H9 (cell line): Measurements from ENCODE around the gene TGFB1I1. TPM values are rescaled to one million over a fixed set of nuclear protein-coding genes. Genes with fewer than 3 reads are reported as not detected.

Experiments used
- DNase-seq: peaks from one replicate; pipeline ENCODE4 v3.0.0-alpha.2; 2017
- H2AFZ ChIP-seq: one replicate; pipeline ENCODE4 v1.6.1; 2013; ENCODE audit warnings: mild to moderate bottlenecking, low read length, control low read depth, moderate library complexity
- H2AK5ac ChIP-seq: 2 replicates; pipeline ENCODE4 v1.6.1; 2013; ENCODE audit warnings: low read length, control low read depth, mixed read lengths; ENCODE audit not compliant: insufficient read length
- H2BK120ac ChIP-seq: one replicate; pipeline ENCODE4 v1.6.1; 2013; ENCODE audit warnings: low read depth, mild to moderate bottlenecking, low read length, control low read depth, inconsistent platforms; ENCODE audit not compliant: poor library complexity, severe bottlenecking
- H2BK12ac ChIP-seq: 2 replicates; pipeline ENCODE4 v1.6.1; 2013; ENCODE audit warnings: low read length, control low read depth, mixed read lengths, low read depth; ENCODE audit not compliant: insufficient read length
- H2BK15ac ChIP-seq: 2 replicates; pipeline ENCODE4 v1.6.1; 2013; ENCODE audit warnings: low read depth, low read length, control low read depth
- H2BK20ac ChIP-seq: one replicate; pipeline ENCODE4 v1.6.1; 2013; ENCODE audit warnings: low read depth, mild to moderate bottlenecking, low read length, control low read depth, inconsistent platforms; ENCODE audit not compliant: poor library complexity, severe bottlenecking
- H2BK5ac ChIP-seq: 2 replicates; pipeline ENCODE4 v1.6.1; 2013; ENCODE audit warnings: low read length, control low read depth, mixed read lengths; ENCODE audit not compliant: insufficient read length
- H3K14ac ChIP-seq: 2 replicates; pipeline ENCODE4 v1.6.1; 2013; ENCODE audit warnings: low read length, control low read depth; ENCODE audit not compliant: insufficient read depth
- H3K18ac ChIP-seq: 2 replicates; pipeline ENCODE4 v1.6.1; 2013; ENCODE audit warnings: low read depth, mild to moderate bottlenecking, mixed read lengths, low read length, control low read depth; ENCODE audit not compliant: insufficient read length
- H3K23ac ChIP-seq: 2 replicates; pipeline ENCODE4 v1.6.1; 2013; ENCODE audit warnings: low read length, control low read depth, mixed read lengths, low read depth; ENCODE audit not compliant: insufficient read length
- H3K23me2 ChIP-seq: 2 replicates; pipeline ENCODE4 v1.6.1; 2013; ENCODE audit warnings: low read depth, mild to moderate bottlenecking, mixed read lengths, low read length, control low read depth; ENCODE audit not compliant: insufficient read length, poor library complexity, severe bottlenecking
- H3K27ac ChIP-seq: 2 replicates; pipeline ENCODE4 v1.5.1; 2013; ENCODE audit warnings: low read length, control low read depth, mixed read lengths, low read depth; ENCODE audit not compliant: insufficient read length
- H3K27me3 ChIP-seq: 2 replicates; pipeline ENCODE4 v1.6.1; 2013; ENCODE audit warnings: low read length, control low read depth, inconsistent platforms; ENCODE audit not compliant: insufficient read depth
- H3K4ac ChIP-seq: 2 replicates; pipeline ENCODE4 v1.6.1; 2013; ENCODE audit warnings: low read depth, mild to moderate bottlenecking, control low read depth, inconsistent platforms, low read length, moderate library complexity
- H3K4me1 ChIP-seq: 2 replicates; pipeline ENCODE4 v1.6.1; 2013; ENCODE audit warnings: low read length, control low read depth, inconsistent platforms; ENCODE audit not compliant: insufficient read depth
- H3K4me2 ChIP-seq: 2 replicates; pipeline ENCODE4 v1.6.1; 2013; ENCODE audit warnings: low read length, control low read depth, mixed read lengths; ENCODE audit not compliant: insufficient read length, insufficient read depth
- H3K56ac ChIP-seq: 2 replicates; pipeline ENCODE4 v1.6.1; 2013; ENCODE audit warnings: low read depth, mild to moderate bottlenecking, mixed read lengths, low read length, control low read depth; ENCODE audit not compliant: insufficient read length
- H3K79me1 ChIP-seq: 2 replicates; pipeline ENCODE4 v1.6.1; 2013; ENCODE audit warnings: low read depth, mild to moderate bottlenecking, moderate library complexity, low read length, control low read depth, inconsistent platforms; ENCODE audit not compliant: insufficient read depth, poor library complexity, severe bottlenecking
- H3K79me2 ChIP-seq: 2 replicates; pipeline ENCODE4 v1.6.1; 2013; ENCODE audit warnings: low read length, control low read depth, inconsistent platforms; ENCODE audit not compliant: insufficient read depth
- H3K9ac ChIP-seq: 2 replicates; pipeline ENCODE4 v1.6.1; 2013; ENCODE audit warnings: low read length, control low read depth, mixed read lengths; ENCODE audit not compliant: insufficient read length; ENCODE audit errors: extremely low read depth
- H3K9me3 ChIP-seq: one replicate; pipeline ENCODE4 v1.6.1; 2013; ENCODE audit warnings: low read depth, low read length, inconsistent platforms; ENCODE audit not compliant: control insufficient read depth
- H3T11ph ChIP-seq: one replicate; pipeline ENCODE4 v1.6.1; 2013; ENCODE audit warnings: mild to moderate bottlenecking, low read length, control low read depth, inconsistent platforms
- H4K20me1 ChIP-seq: one replicate; pipeline ENCODE4 v1.6.1; 2013; ENCODE audit not compliant: control insufficient read depth, insufficient read length, insufficient read depth
- H4K5ac ChIP-seq: 2 replicates; pipeline ENCODE4 v1.6.1; 2013; ENCODE audit warnings: low read depth, mild to moderate bottlenecking, mixed read lengths, low read length, control low read depth; ENCODE audit not compliant: insufficient read length
- H4K8ac ChIP-seq: replicated peaks from 2 replicates; pipeline ENCODE4 v1.6.1; 2013; ENCODE audit warnings: low read length, control low read depth, mixed read lengths, low read depth; ENCODE audit not compliant: insufficient read length
- H4K91ac ChIP-seq: 2 replicates; pipeline ENCODE4 v1.6.1; 2013; ENCODE audit warnings: low read depth, mild to moderate bottlenecking, moderate library complexity, mixed read lengths, low read length, control low read depth; ENCODE audit not compliant: insufficient read length
- H3K27ac Mint-ChIP-seq, 3 experiments: 2 replicates in 2 of 3; 3 replicates in 1 of 3; pipeline ENCODE4 v1.8.0; 2020 to 2021; ENCODE audit warnings: mixed read lengths in 3 of 3, mild to moderate bottlenecking in 1 of 3, moderate library complexity in 1 of 3
- H3K27me3 Mint-ChIP-seq: 2 replicates; pipeline ENCODE4 v1.8.0; 2021; ENCODE audit warnings: low read depth, mild to moderate bottlenecking, moderate library complexity, mixed read lengths
- H3K36me3 Mint-ChIP-seq, 3 experiments: 2 replicates in 2 of 3; 3 replicates in 1 of 3; pipeline ENCODE4 v1.8.0; 2020 to 2021; ENCODE audit warnings: low read depth in 3 of 3, mixed read lengths in 3 of 3; ENCODE audit not compliant: insufficient read depth in 1 of 3
- H3K4me1 Mint-ChIP-seq, 2 experiments: 2 replicates each; pipeline ENCODE4 v1.8.0; 2020; ENCODE audit warnings: mixed read lengths in 2 of 2
- H3K4me3 Mint-ChIP-seq, 2 experiments: 2 replicates in 1 of 2; 3 replicates in 1 of 2; pipeline ENCODE4 v1.8.0; 2020 to 2021; ENCODE audit warnings: mild to moderate bottlenecking in 2 of 2, mixed read lengths in 2 of 2, moderate library complexity in 1 of 2
- H3K9me3 Mint-ChIP-seq, 2 experiments: 2 replicates in 1 of 2; 3 replicates in 1 of 2; pipeline ENCODE4 v1.8.0; 2020; ENCODE audit warnings: mild to moderate bottlenecking in 2 of 2, mixed read lengths in 2 of 2, moderate library complexity in 1 of 2
- CTCF ChIP-seq: fragments of 200-600 bp; sonication (generic); conservative IDR thresholded peaks from 3 replicates; pipeline ENCODE4 v1.8.0; 2021; ENCODE audit warnings: antibody characterized with exemption, mild to moderate bottlenecking
- WGBS: extraction: QIAGEN DNeasy Blood & Tissue Kit; methylation state at CpG from one replicate; pipeline ENCODE4 v1.1.7; 2013; ENCODE audit warnings: missing lambda C conversion rate, low lambda C conversion rate, mixed read lengths; ENCODE audit not compliant: insufficient read length; ENCODE audit errors: extremely low coverage; 5-methylcytosine and 5-hydroxymethylcytosine counted together
- total RNA-seq: library from RNA; stranded (reverse); gene quantifications from 2 replicates; pipeline ENCODE4 v1.2.1, GENCODE V29; 2021

The TGFB1I1 gene
- total RNA-seq, 1 experiment from 2014 or later, result 15.4 TPM

GRCh38 chr16:31451201-31451600 is 20.8 kb upstream of the TGFB1I1 start:
- no peak overlapping the region for H2BK120ac ChIP-seq
- H4K5ac ChIP-seq, result no peak overlapping the region
- H3K18ac ChIP-seq, result no peak overlapping the region
- peaks cover 0 to 5% (median 0%) of the 10 kb centered on the region in 3 experiments; a peak in 4 of 7 replicates for H3K36me3 Mint-ChIP-seq
- no peak for DNase-seq
- no peaks in the 10 kb centered on the region for H4K20me1 ChIP-seq
- H3K79me1 ChIP-seq, result no peaks in the 10 kb centered on the region
- H3K27ac Mint-ChIP-seq, result no peak overlapping the region
- H3K23ac ChIP-seq, result no peak overlapping the region
- no peaks in the 10 kb centered on the region for H3K23me2 ChIP-seq
- no peak overlapping the region for H2AK5ac ChIP-seq
- no peak overlapping the region for H3K27ac ChIP-seq
- H3K9me3 Mint-ChIP-seq, result no peaks in the 10 kb centered on the region; a peak in 1 of 5 replicates
- peaks cover 3% of the 10 kb centered on the region for H3K27me3 Mint-ChIP-seq
- no peak overlapping the region for H3K9ac ChIP-seq
- H2BK15ac ChIP-seq, result no peak overlapping the region
- no peak overlapping the region for H2BK5ac ChIP-seq
- no peak overlapping the region for H3K4me3 Mint-ChIP-seq
- H4K91ac ChIP-seq, result no peak overlapping the region
- no peak overlapping the region for H3K14ac ChIP-seq
- no peak overlapping the region for H3K56ac ChIP-seq
- no peak for TF ChIP-seq CTCF
- H4K8ac ChIP-seq, result no peak overlapping the region
- no peaks in the 10 kb centered on the region for H3K79me2 ChIP-seq
- H3K27me3 ChIP-seq, result no peaks in the 10 kb centered on the region
- H3K4me2 ChIP-seq, result no peak overlapping the region
- H3K9me3 ChIP-seq, result no peaks in the 10 kb centered on the region
- peaks cover 9% of the 10 kb centered on the region; the same call in 1 of the 2 replicates for H3K4me1 ChIP-seq
- no peak overlapping the region for H3K4ac ChIP-seq
- no peak overlapping the region for H2BK20ac ChIP-seq
- no peak overlapping the region for H2AFZ ChIP-seq
- no peak overlapping the region for H2BK12ac ChIP-seq
- H3K4me1 Mint-ChIP-seq, result peaks cover 29 to 38% of the 10 kb centered on the region in 2 experiments
- H3T11ph ChIP-seq, result no peak overlapping the region
- whole genome bisulfite sequencing, result no CpG with 5 or more reads among the region's 5 CpGs
